ENCODE results near the gene ATP5F1D. TPM values are rescaled to one million over a fixed set of nuclear protein-coding genes. Genes with fewer than 3 reads are reported as not detected.

The ATP5F1D gene
- total RNA-seq, 1 experiment from 2014 or later, result 102 TPM

DNA sequence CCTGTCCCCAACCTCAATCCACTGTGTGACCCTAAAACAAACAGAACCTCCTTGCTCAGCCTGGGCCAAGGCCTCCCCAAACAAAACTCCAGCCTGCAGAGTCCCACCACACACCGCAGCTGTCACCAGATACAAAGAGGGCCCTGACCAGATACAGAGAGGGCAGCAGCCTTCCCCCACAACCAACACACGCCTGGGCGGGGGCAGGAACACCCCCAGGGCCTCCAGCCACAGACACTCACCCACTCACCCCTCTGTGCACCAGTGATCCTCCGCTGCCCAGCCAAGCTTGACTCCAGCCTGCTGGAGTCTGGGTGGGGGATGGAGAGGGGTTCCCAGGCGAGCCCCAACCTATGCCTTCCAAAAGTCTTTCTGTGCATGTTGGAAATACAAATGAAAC is 21.6 kb downstream of the ATP5F1D start:
- H3K27ac ChIP-seq (ENCODE audit: low read length), result no peak overlapping the region
- BruUV-seq (replicated peaks), result no TSS peak

GRCh38 chr19:1264801-1265614 is 23.5 kb downstream of the ATP5F1D start:
- no peaks in the 10 kb centered on the region for H3F3A ChIP-seq (ENCODE audit: low read length, unreplicated experiment)
- ATAC-seq (peak; percentile 10), DNase-seq (peak; percentile 90)
- H3K27ac ChIP-seq (ENCODE audit: low read length), result peak overlapping the region; percentile 63
- H3K27me3 ChIP-seq (ENCODE audit: low read length), result no peaks in the 10 kb centered on the region
- no peak for TF ChIP-seq EZH2phosphoT487 (IDR thresholded peaks at IDR 0.05; ENCODE audit: borderline replicate concordance, low read length)
- TF ChIP-seq EZH2 (IDR thresholded peaks at IDR 0.05; ENCODE audit: low read length, unreplicated experiment), result no peak
- TF ChIP-seq, protein P1, sequence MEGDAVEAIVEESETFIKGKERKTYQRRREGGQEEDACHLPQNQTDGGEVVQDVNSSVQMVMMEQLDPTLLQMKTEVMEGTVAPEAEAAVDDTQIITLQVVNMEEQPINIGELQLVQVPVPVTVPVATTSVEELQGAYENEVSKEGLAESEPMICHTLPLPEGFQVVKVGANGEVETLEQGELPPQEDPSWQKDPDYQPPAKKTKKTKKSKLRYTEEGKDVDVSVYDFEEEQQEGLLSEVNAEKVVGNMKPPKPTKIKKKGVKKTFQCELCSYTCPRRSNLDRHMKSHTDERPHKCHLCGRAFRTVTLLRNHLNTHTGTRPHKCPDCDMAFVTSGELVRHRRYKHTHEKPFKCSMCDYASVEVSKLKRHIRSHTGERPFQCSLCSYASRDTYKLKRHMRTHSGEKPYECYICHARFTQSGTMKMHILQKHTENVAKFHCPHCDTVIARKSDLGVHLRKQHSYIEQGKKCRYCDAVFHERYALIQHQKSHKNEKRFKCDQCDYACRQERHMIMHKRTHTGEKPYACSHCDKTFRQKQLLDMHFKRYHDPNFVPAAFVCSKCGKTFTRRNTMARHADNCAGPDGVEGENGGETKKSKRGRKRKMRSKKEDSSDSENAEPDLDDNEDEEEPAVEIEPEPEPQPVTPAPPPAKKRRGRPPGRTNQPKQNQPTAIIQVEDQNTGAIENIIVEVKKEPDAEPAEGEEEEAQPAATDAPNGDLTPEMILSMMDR (conservative IDR thresholded peaks at IDR 0.05; ENCODE audit: low read depth, low read length), result no peak
- no peaks in the 10 kb centered on the region for H4K20me1 ChIP-seq (ENCODE audit: low read length)
- no peak overlapping the region for H2AFZ ChIP-seq (ENCODE audit: low read length)
- no peak overlapping the region for H3K9ac ChIP-seq (ENCODE audit: low read length)
- CTCF ChIA-PET, result interaction anchor here (0.7 to 3.8 kb wide), 2 partner anchors 19 to 21 kb away, joined by 3 to 124 read pairs; no protein-coding TSS in a partner anchor
- H3K36me3 ChIP-seq (ENCODE audit: low read depth, low read length), result no peaks in the 10 kb centered on the region
- peaks cover 17% of the 10 kb centered on the region for H3K79me2 ChIP-seq (ENCODE audit: low read length)
- H3K4me1 ChIP-seq (ENCODE audit: insufficient read depth, low read length), result peaks cover 61% of the 10 kb centered on the region
- peak overlapping the region; percentile 70 for H3K4me2 ChIP-seq (ENCODE audit: low read length)
- no peaks in the 10 kb centered on the region for H3K9me2 ChIP-seq (replicated peaks; ENCODE audit: low read length)
- no peaks in the 10 kb centered on the region for H3K9me3 ChIP-seq (ENCODE audit: low read length)
- POLR2A ChIA-PET (ENCODE audit: unreplicated experiment), result interaction anchor here (0.9 kb wide), 1 partner anchor 12 kb away, joined by 4 read pairs; no protein-coding TSS in a partner anchor
- no peak overlapping the region for H3K4me3 ChIP-seq (ENCODE audit: low read length)
- BruUV-seq (replicated peaks), result no TSS peak
- intact Hi-C loops (cut with micrococcal nuclease), result no loop called here

More for the DNA sequence above, 21.6 kb downstream of the ATP5F1D start:
- H3K9ac ChIP-seq (ENCODE audit: low read length), result no peak overlapping the region
- ATAC-seq, result no peak
- no peak overlapping the region for H3K4me3 ChIP-seq (ENCODE audit: low read length)
- ChIA-PET POLR2A (ENCODE audit: unreplicated experiment) (no interaction called here), CTCF (no interaction called here)
- H3K9me2 ChIP-seq (replicated peaks; ENCODE audit: low read length), result no peaks in the 10 kb centered on the region
- intact Hi-C loops (cut with micrococcal nuclease), result no loop called here
- H3K36me3 ChIP-seq (ENCODE audit: low read depth, low read length), result no peaks in the 10 kb centered on the region; the same call in 1 of the 2 replicates
- H3K4me1 ChIP-seq (ENCODE audit: insufficient read depth, low read length), result peaks cover 63% of the 10 kb centered on the region
- H2AFZ ChIP-seq (ENCODE audit: low read length), result no peak overlapping the region
- no peaks in the 10 kb centered on the region for H4K20me1 ChIP-seq (ENCODE audit: low read length)
- DNase-seq, result no peak
- H3K27me3 ChIP-seq (ENCODE audit: low read length), result no peaks in the 10 kb centered on the region
- H3K79me2 ChIP-seq (ENCODE audit: low read length), result peaks cover 12% of the 10 kb centered on the region
- peaks cover 12% of the 10 kb centered on the region for H3F3A ChIP-seq (ENCODE audit: low read length, unreplicated experiment)
- no peaks in the 10 kb centered on the region for H3K9me3 ChIP-seq (ENCODE audit: low read length)
- no peak overlapping the region for H3K4me2 ChIP-seq (ENCODE audit: low read length)
- TF ChIP-seq, protein P1 (conservative IDR thresholded peaks at IDR 0.05; ENCODE audit: low read depth, low read length), result no peak
- TF ChIP-seq EZH2phosphoT487 (IDR thresholded peaks at IDR 0.05; ENCODE audit: borderline replicate concordance, low read length), result no peak
- no peak for TF ChIP-seq EZH2 (IDR thresholded peaks at IDR 0.05; ENCODE audit: low read length, unreplicated experiment)

Measured in PC-3 (cell line).